Stomach (tissue), 9 donors: ENCODE data around the gene MTA3. TPM values are rescaled to one million over a fixed set of nuclear protein-coding genes. Genes with fewer than 3 reads are reported as not detected.
"Not testable (repeated sequence)": the region's sequence is repeated elsewhere in the genome, so short reads cannot be mapped to it uniquely, and the experiment has no call there.

Experiments
- DNase-seq, 2 donors: peaks; one replicate each; pipeline versions ENCODE4 v3.0.0 to v3.0.0-alpha.2; 2013 to 2019
- H3K27ac ChIP-seq, 5 donors: fragments of 200-600 bp in 4 of 5; sonication (generic) in 4 of 5; one replicate each; pipeline ENCODE4 v1.5.1; 2013 to 2019; ENCODE audit warnings: mild to moderate bottlenecking in 1 of 5, moderate library complexity in 1 of 5
- H3K27me3 ChIP-seq, 3 donors: fragments of 200-600 bp; sonication (generic); one replicate each; pipeline ENCODE4 v1.5.1; 2017 to 2019; ENCODE audit warnings: mixed run types in 1 of 3
- H3K36me3 ChIP-seq, 4 donors: fragments of 200-600 bp; sonication (generic); 1 replicate in 3 of 4; 2 replicates in 1 of 4; pipeline ENCODE4 v1.5.1; 2016 to 2019
- H3K4me1 ChIP-seq, 4 donors: fragments of 200-600 bp; sonication (generic); one replicate each; pipeline ENCODE4 v1.5.1; 2016 to 2019
- H3K4me3 ChIP-seq, 4 donors: fragments of 200-600 bp; sonication (generic) in 3 of 4; one replicate each; pipeline ENCODE4 v1.5.1; 2016 to 2019; ENCODE audit warnings: mild to moderate bottlenecking in 1 of 4
- H3K9me3 ChIP-seq, 4 donors: fragments of 200-600 bp; sonication (generic); one replicate each; pipeline ENCODE4 v1.5.1; 2016 to 2019
- CTCF ChIP-seq, 7 experiments: fragments of 450-650 bp in 4 of 7; fragments of 200-600 bp in 3 of 7; sonication (generic) in 3 of 7; IDR thresholded peaks; one replicate each; pipeline ENCODE4 v1.5.1; 2016 to 2019; ENCODE audit warnings: antibody characterized with exemption in 7 of 7, control low read depth in 2 of 7, mild to moderate bottlenecking in 1 of 7
- EP300 ChIP-seq: sonication (generic); formaldehyde crosslinking; IDR thresholded peaks from one replicate; pipeline ENCODE4 v1.6.1; 2017; ENCODE audit warnings: antibody characterized with exemption
- POLR2A ChIP-seq, 4 donors: fragments of 450-650 bp; IDR thresholded peaks; one replicate each; pipeline ENCODE4 v1.6.1; 2016; ENCODE audit warnings: antibody characterized with exemption in 4 of 4, control low read depth in 2 of 4, mild to moderate bottlenecking in 1 of 4, moderate library complexity in 1 of 4
- POLR2AphosphoS5 ChIP-seq, 3 donors: sonication (generic); formaldehyde crosslinking; IDR thresholded peaks; one replicate each; pipeline ENCODE4 v1.6.1; 2016; ENCODE audit warnings: antibody characterized with exemption in 3 of 3
- WGBS, 5 donors: extraction: QIAGEN DNeasy Blood & Tissue Kit in 3 of 5; methylation state at CpG; one replicate each; pipeline versions ENCODE4 v1.1.5 to v1.1.7; 2013 to 2018; 5-methylcytosine and 5-hydroxymethylcytosine counted together
- intact Hi-C: fragments of 100-400 bp; cut with DNase I; formaldehyde crosslinking; loops from one replicate; pipeline ENCODE4 v1.15.1; 2023; ENCODE audit warnings: low total_unique reads
- polyA plus RNA-seq, 3 donors: library from polyadenylated mRNA; stranded (reverse); fragments of 200-250 nt; gene quantifications; one replicate each; pipeline ENCODE4 v1.2.3, GENCODE V29; 2013
- total RNA-seq, 5 donors: library from RNA; depleted of rRNA; stranded (reverse); fragments of >200 nt; gene quantifications; one replicate each; pipeline versions ENCODE4 v1.1.0 to v1.2.3, GENCODE V29; 2014 to 2016
- donor health status: healthy with polysubstance abuse.
- donor health status: Bipolar disorder and iron deficiency.
- donor health status: healthy.

Gene MTA3
- total and polyA plus RNA-seq, 8 donors, result 27.8 to 120 (median 49.1) TPM

DNA sequence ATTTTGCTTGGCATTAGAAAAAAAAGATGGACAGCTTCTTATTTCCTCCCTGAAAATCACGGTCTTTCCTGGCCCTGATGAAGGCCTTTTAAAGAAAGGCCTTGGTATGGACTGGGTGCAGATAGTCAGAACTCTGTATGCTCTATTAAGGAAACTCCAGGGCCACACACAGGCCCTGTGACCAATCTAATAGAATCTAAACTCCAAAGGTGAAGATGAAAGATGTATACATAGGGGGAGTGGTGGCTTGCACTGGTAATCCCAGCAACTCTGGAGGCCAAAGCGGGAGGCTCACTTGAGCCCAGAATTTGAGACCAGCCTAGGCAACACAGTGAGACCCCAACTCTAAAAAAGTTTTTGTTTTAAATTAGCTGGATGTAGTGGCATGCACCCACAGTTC, 158.2 kb downstream of the MTA3 start:
- Histone ChIP-seq H3K9me3 (peaks cover 0 to 6% (median 0%) of the 10 kb centered on the region in 4 donors), H3K36me3 (peaks cover 0 to 21% (median 13%) of the 10 kb centered on the region in 4 donors), H3K27me3 (no peaks in the 10 kb centered on the region), H3K27ac (no peak overlapping the region), H3K4me1 (peaks cover 0 to 17% (median 8%) of the 10 kb centered on the region in 4 donors), H3K4me3 (no peak overlapping the region)
- no peak for TF ChIP-seq POLR2A (IDR thresholded peaks at IDR 0.05)
- no peak for TF ChIP-seq CTCF (IDR thresholded peaks at IDR 0.05)
- no peak for TF ChIP-seq EP300
- TF ChIP-seq POLR2AphosphoS5 (IDR thresholded peaks at IDR 0.05), result no peak
- intact Hi-C loops, result no loop called here
- WGBS, 5 donors, result 89 to 98% (median 95%) methylated on average over 2 of the region's 2 CpGs
- DNase-seq, result no peak

DNA sequence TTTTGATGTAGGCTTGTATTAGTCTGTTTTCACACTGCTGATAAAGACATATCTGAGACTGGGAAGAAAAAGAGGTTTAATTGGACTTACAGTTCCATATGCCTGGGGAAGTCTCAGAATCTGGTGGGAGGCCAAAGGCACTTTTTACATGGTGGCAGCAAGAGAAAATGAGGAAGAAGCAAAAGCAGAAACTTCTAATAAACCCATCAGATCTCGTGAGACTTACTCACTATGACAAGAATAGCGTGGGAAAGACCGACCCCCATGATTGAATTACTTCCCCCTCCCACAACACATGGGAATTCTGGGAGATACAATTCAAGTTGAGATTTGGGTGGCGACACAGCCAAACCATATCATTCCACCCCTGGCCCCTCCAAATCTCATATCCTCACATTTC, 162.9 kb downstream of the MTA3 start:
- H3K27me3 ChIP-seq, H3K4me1 ChIP-seq, intact Hi-C loops, DNase-seq, H3K9me3 ChIP-seq, H3K27ac ChIP-seq, H3K4me3 ChIP-seq: not testable (repeated sequence)
- WGBS, 5 donors, result 88 to 99% (median 96%) methylated on average over 4 of the region's 4 CpGs
- peaks cover 0 to 37% (median 24%) of the 10 kb centered on the region in 4 donors for H3K36me3 ChIP-seq

GRCh38 chr2:42733852-42734251, 165.4 kb downstream of the MTA3 start:
- TF ChIP-seq POLR2AphosphoS5 (IDR thresholded peaks at IDR 0.05) (no peak), CTCF (IDR thresholded peaks at IDR 0.05) (no peak), POLR2A (IDR thresholded peaks at IDR 0.05) (no peak), EP300 (no peak)
- 14 to 55% (median 43%) methylated on average over 1 of the region's 1 CpG for WGBS, 5 donors

GRCh38 chr2:42736598-42737322, 168.3 kb downstream of the MTA3 start:
- Histone ChIP-seq H3K36me3 (peaks cover 2 to 64% (median 41%) of the 10 kb centered on the region in 4 donors), H3K9me3 (peaks cover 0 to 7% (median 2%) of the 10 kb centered on the region in 4 donors), H3K27me3 (no peaks in the 10 kb centered on the region), H3K27ac (no peak overlapping the region), H3K4me1 (peaks cover 0 to 6% (median 0%) of the 10 kb centered on the region in 4 donors), H3K4me3 (no peak overlapping the region)
- no peak for DNase-seq
- TF ChIP-seq EP300 (no peak), POLR2A (IDR thresholded peaks at IDR 0.05) (no peak), POLR2AphosphoS5 (IDR thresholded peaks at IDR 0.05) (no peak), CTCF (IDR thresholded peaks at IDR 0.05) (no peak)
- intact Hi-C loops, result no loop called here

More at GRCh38 chr2:42733852-42734251, 165.4 kb downstream of the MTA3 start:
- no peaks in the 10 kb centered on the region for H3K27me3 ChIP-seq
- DNase-seq, result no peak
- no peaks in the 10 kb centered on the region for H3K4me1 ChIP-seq
- no peak overlapping the region for H3K27ac ChIP-seq
- peaks cover 2 to 50% (median 35%) of the 10 kb centered on the region in 4 donors for H3K36me3 ChIP-seq
- intact Hi-C loops, result no loop called here
- H3K9me3 ChIP-seq, result peaks cover 0 to 7% (median 6%) of the 10 kb centered on the region in 4 donors
- H3K4me3 ChIP-seq, result no peak overlapping the region

- no peak for TF ChIP-seq CTCF (IDR thresholded peaks at IDR 0.05)
- no peak for TF ChIP-seq POLR2A (IDR thresholded peaks at IDR 0.05)
- TF ChIP-seq POLR2AphosphoS5 (IDR thresholded peaks at IDR 0.05), result no peak
- no peak for TF ChIP-seq EP300
- Histone ChIP-seq H3K27ac (no peak overlapping the region), H3K27me3 (no peaks in the 10 kb centered on the region), H3K4me1 (peaks cover 0 to 6% (median 0%) of the 10 kb centered on the region in 4 donors), H3K36me3 (peaks cover 2 to 49% (median 22%) of the 10 kb centered on the region in 4 donors), H3K4me3 (no peak overlapping the region), H3K9me3 (peaks cover 0 to 2% (median 0%) of the 10 kb centered on the region in 4 donors)
- intact Hi-C loops, result no loop called here
- DNase-seq, result no peak
- 67 to 85% (median 70%) methylated on average over 3 of the region's 3 CpGs for WGBS, 5 donors
These were observed 172.7 kb downstream of the MTA3 start for GRCh38 chr2:42741140-42741539.
